Brain pericyte (primary cell): ENCODE results near the gene AGL.
"Not testable (repeated sequence)": the region's sequence is repeated elsewhere in the genome, so short reads cannot be mapped to it uniquely, and the experiment has no call there.

Experiments
- DNase-seq: peaks from one replicate; pipeline ENCODE4 v3.0.0-alpha.2; 2012; ENCODE audit warnings: low read depth, low spot score

The AGL gene

DNA sequence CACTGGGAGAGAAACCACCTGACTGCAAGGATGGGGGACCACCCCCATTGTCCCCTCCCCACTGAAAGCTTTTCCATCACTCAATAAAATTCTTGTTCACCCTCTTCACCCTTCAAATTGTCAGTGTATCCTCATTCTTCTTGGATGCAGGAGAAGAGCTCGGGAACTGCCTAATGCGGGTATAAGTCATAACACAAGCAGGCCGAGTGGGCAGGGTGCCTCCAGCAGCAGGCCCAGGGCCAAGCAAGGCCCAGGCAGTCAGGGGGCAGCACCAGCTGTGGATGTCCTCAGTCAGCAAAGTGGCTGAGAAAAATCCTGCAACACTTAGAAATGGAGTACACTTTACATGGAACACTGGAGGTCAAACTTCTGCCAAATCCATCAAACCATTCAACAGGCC, 85.9 kb downstream of the AGL start:
- no peak for DNase-seq

DNA sequence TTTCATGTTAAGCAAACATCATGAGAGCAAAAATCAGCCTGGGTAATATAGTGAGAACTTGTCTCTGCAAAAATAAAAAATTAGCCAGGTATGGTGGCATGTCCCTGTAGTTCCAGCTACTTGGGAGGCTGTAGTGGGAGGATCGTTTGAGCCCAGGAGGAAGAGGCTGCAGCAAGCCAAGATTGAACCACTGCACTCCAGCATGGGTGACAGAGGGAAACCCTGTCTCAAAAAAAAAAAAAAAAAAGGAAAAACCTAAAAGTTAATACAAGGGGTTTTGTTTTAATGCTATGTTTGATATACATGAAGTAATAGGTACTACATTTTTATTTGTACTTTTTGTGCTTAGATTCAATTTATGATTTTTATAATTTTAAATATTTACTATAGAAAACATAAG, 92.6 kb downstream of the AGL start:
- no peak for DNase-seq

DNA sequence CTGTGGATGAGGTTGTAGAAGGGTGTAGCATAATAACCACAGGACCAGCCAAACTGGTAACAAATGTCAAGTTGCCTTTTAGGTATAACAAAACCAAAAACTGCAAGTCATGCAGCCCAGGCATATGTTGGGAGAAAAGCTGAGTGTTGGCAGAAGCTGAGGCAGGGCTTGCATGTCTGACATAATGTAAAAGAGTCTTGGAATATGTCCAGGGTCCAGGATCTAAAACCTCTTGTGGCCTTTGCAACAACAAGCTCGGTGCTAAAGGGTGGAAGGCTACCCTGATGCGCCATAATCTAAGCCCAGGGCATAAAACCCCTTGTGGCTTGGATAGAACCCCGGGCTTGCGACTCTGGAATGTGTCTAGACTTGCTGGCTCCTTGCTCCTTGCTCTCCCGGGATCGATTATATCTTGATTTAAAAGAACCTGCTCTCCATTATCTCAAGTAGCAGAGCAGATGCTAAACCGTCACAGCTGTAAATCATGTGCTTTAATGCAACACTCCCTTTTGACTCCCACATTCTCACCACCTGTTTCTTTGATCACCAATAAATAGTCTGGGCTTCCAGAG, 93.1 kb downstream of the AGL start:
- no peak for DNase-seq

DNA sequence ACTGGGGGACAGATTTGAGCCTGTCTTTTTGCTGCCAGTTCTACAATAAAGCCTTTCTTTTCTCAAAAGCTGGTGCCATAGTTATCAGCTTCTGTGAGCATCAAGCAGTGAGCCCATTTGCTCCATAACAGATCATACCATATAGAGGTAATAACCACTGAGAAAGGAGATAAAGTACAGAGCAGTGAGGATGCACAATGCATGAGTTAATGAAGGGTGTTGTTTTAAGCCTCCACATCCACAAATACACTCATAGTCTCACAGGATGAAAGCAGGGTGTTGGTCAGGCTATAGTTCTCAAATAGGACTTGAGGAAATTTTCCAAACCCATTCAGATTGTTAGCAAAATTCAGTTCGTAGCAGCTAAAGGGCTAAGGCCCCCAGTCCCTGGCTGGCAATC, 94.0 kb downstream of the AGL start:
- no peak for DNase-seq

DNA sequence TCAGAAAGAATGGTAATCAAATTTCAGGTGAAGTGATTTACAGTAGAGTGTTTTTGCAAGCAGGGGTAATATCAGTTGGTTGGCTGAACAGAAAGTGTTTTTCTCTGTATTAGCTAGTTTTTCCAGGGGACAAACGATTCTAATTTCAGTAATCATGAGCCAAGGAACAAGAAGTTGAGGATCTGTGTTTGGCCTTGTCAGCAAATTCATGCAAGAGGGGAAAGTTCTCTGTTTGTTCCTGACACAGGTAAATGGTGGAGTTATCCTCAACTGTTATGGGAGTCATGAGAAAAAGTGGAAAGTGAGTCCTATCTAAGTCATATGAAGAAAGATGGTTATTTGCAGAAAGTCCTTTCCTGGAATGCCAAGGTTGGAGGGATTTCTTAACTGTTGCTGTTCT, 95.0 kb downstream of the AGL start:
- no peak for DNase-seq

DNA sequence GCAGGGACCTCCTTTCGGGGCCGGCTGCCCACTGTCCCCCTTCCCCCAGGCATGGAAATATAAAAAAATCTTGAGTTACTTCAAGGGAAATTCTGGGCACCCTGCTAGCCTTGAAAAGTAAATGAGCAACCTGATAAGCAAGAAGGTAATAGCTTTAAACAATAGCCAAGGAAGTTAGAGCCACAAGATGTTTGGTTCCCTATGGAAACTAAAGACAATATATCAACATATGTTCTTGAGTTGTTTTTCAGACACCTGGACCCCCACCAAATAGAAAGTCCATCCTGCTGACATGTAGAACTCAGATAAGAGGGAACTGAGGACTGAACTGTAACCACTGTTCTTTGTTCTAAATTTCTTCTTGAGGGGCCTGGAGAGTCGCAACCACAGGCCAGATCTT, 100.3 kb downstream of the AGL start:
- DNase-seq, result no peak

DNA sequence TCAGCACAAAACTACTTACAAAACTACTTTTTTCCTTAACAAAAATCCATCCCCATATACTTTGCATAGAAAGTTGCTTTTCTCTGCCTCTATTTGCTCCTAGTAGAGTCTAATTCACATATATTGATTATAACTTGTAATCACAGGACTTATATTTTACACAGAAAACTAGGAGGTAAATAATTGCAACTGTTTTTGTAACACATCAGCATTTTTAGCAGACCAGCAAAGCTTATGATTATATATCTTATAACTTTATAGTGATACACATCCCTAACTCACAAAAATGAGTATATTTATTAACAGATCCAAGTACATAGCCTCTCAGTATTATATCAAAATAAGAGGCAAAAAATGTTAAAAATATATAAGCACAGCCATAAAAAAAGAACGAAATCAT, 102.4 kb downstream of the AGL start:
- no peak for DNase-seq

DNA sequence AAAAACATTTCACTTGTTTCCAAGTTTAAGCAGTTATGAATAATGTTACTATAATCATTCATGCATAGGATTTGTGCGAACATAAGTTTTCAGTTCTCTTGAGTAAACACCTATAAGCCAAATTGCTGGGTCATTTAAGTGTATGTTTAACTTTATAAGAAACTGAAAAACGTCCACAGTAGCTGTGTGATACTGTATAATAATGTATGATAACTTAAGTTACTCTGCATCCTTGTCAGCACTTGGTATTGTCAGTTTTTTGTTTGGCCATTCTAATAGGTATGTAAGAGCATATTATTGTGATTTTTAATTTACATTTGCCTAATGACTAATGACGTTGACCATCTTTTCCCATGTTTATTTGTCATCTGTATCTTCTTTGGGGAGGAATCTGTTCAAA, 105.2 kb downstream of the AGL start:
- DNase-seq, result no peak

DNA sequence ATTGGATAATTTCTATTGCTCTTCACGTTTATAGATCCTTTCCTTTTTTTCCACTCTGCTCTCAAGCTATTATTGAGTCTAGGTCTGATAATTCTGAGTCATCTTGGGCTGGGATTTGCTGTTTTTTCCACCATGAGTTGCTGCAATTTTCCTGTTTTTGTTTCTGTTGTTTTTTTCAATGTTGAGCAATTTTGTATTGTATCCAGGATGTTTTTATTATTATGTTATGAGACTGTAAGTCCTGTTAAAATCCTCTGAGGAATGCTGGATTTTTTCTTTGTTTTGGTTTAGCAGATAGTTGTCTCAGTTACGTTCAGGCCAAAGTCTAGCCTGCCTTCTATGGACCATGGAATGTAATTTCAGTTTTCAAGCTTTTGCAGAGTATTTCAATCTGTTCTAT, 106.6 kb downstream of the AGL start:
- no peak for DNase-seq

DNA sequence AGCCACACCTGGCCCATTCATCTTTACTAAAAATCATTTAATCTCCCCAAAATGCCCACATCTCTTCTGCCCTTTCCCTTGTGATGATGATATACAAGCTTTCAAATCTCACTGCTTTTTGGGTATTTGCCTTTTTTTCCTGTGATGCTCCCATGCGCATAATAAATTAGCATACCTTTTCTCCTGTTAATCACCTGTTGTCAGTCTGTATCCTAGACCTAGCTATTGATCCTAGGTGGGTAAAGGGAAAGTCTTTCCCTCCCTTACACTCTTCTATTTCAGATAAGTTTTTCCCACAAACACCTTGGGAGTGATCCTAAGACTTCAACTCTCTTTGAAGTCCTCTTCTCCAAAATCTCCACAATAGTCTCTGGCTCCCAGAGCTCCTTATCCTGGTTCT, 107.7 kb downstream of the AGL start:
- DNase-seq, result no peak

DNA sequence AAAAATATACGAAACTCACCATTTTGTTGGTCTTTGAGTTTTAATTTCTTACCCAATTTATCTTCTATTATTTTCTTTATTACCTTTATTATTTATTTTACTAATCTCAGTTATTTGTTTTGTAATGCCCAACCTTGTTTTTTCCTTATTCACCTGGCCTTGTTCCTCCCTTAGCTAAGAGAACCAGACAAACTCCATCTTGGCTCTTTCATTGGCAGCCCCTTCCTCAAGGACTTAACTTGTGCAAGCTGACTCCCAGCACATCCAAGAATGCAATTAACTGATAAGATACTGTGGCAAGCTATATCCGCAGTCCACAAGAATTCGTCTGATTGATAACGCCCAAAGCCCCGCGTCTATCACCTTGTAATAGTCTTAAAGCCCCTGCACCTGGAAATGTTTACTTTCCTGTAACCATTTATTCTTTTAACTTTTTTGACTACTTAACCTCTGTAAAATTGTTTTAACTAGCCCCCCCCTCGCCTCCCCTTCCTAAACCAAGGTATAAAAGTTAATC, 109.1 kb downstream of the AGL start:
- not testable (repeated sequence) for DNase-seq

DNA sequence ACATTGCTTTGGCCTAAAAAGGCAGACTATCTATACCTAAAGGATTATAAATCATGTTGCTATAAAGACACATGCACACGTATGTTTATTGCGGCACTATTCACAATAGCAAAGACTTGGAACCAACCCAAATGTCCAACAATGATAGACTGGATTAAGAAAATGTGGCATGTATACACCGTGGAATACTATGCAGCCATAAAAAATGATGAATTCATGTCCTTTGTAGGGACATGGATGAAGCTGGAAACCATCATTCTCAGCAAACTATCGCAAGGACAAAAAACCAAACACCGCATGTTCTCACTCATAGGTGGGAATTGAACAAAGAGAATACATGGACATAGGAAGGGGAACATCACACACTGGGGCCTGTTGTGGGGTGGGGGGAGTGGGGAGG, 110.1 kb downstream of the AGL start:
- DNase-seq, result not testable (repeated sequence)

DNA sequence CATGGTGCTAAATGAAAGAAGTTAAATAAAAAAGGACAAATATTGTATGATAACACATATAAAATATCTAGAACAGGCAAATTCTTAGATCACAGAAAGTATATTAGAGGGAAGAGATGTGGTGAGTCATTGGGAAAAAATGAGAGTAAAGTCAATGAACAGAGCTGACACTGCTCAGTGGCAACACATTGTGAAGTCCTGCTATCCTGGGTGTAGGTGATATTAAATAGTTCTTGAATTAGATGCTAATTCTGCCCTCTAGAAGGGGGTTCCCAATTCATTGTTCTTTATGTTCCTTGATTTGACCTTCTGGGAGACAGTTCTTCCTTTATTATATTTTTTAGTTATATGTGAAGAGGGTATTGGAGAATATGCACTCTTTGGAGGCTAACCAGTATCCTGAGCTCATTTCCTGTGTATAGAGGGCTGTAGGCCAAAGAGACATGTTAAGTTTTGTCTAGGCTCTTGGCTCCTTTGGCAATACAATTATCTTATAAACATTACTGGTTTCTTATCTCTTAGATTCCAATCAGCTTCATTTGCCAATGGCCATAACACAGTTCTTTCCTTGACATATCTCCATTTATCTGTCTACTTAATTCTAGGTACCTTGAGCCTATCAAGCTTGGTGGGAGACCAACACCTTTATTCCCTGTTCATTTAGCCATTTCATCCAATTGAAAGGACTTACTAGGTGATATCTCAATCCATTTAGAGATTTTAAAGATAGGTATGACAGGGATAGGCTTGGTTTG, 113.1 kb downstream of the AGL start:
- DNase-seq, result no peak

DNA sequence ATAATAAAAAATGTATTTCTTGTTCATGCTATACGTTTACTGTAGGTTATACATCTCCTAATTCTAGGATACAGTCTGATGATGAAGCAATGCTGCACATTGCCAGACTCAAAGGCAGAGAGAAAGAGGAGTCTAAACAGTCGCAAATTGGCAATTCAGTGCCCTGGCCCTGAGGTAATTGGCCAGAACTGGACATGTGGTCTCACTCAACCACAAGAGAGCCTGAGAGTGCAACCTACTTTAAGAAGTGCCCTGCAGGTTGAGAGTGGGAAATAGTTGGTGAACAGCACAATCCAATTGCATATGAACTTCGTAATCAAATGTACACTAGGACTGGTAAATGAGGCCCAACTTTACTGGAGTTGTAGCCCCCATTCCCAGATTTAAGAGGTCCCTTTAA, 114.6 kb downstream of the AGL start:
- no peak for DNase-seq

DNA sequence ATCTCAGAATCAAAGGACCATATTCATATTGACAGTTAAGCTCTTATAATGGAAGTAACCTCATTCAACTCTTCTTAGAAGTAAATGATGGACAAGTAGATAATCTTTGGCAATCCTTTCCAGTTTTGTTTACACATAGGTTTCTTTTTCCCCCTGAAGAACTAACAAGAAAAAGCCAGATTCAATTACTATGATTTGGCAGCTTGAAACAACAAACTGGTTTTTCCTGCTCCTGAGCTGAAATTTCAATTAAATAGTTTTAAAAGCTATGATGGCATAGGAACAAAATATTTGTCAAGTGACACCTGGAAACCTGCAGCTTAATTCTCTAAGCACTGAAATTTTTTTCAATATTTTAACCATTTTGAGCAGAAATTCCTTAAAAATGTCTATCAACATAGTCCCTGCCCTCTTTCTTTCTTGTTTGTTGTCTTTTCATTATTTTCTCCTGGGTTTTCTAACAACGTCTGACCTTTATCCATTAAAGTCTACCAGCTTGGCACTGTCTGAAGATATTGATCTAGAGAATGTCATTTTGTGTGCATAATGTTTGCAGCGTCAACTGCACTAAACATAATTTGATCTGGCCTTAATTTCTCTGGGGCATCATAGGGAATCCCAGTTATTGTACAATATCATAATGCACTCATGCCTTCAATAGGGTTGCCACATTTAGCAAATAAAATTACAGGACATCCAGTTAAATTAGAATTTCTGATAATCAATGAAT, 115.7 kb downstream of the AGL start:
- DNase-seq, result no peak

DNA sequence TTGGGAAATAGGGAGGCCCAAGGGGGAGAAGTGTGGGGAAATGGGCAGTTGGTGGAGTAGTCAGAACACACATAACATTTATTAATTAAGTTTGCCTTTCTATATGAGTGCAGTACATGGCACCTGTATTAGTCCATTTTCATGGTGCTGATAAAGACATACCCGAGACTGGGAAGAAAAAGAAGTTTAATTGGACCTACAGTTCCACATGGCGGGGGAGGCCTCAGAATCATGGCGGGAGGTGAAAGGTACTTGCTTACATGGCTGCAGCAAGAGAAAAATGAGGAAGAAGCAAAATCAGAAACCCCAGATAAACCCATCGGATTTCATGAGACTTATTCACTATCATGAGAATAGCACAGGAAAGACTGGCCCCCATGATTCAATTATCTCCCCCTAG, 118.1 kb downstream of the AGL start:
- DNase-seq, result no peak

DNA sequence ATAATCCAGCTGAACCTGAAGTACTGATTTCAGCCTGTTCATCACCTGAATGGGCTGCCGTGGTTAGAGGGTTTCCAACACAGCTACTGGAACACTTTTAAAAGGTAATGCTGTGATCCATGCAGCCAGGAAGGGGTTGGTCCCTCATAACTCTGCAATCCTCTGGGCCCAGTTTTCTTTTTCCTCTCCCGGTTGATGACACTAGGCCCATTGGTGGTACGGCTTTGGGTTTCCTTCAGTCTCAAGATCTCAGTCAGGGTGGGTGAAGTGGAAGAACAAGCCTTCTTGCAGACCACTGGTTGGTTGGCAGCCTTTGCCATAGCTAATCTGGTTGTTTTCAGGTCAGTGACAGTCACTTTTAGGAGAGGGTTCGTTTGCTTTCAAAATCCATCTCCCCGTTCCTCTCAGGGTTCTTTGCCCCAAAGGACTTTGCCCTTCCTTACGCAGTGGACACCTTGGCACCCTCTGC, 119.1 kb downstream of the AGL start:
- no peak for DNase-seq

DNA sequence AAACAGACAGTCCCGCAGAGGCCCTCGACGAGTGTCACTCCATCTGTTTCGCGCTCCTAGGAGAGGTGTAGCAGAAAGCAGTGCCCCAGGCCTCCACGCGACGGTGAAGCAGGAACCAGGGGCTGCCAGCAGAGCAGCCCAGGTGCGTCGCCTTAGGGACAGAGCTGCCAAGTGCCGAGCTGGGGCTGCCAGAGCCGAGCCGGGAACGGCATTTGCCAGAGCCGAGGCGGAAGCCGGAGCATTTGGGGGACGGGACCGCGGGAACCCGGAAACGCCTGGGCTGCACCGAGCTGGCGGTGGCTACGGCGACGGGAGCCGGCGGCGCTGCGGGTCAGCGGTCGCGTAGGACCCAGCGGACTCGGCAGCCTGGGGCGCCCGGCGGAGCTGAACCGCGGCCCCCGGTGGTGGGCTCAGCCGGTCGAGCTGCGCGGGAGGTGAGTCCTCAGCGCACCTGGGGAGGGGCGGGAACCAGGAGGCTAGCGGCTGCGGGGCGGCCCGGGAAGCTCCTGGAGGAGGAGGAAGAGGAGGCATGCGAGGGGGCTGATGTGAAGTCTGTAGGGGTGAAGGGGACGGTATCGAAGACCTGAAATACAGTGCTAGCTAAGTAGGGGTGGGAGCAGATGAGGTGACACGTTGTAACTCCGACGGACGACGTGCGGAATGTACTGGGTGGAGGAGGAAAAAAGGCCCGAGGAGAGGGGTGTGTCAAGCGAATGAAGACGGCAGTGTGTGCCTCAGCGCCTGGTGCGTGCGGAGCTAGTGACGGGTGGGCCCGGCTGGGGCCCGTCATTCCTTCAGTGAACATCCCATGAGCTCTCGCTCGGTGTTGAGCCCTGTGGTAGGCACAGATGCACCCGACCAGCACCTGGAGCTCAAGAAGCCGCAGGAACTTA, 119.8 kb downstream of the AGL start, which contains the start of gene SLC35A3:
TSS of gene SLC35A3 (plus strand) at position 268 of the 893 bp plus-strand sequence. CDS start 23,559 bp downstream, outside the sequence.
- no peak for DNase-seq

DNA sequence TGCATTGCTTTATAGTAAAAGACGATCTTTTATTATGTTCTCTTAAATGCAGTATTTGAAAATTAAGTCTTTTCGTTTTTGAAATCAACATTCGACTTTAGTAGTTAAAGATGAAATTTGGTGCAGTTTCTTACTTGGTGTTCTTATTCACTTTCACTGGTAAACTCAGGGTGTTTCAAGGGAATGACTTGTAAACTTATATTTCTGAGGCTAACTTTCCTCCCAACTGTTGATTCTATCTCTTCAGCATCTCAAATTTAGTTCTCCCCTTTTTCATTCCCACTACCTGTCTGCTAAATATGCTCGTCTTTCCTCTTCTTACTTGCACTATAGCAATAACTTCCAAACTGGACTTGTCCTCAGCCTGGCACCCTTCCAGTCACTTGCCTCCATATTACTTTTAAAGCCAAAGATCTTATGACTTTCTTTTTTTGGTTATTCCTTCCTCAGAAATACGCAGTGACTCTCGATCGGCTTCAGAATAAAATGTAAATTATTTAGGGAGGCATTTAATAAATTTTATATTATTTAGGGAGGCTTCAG, 120.6 kb downstream of the AGL start:
- DNase-seq, result no peak

DNA sequence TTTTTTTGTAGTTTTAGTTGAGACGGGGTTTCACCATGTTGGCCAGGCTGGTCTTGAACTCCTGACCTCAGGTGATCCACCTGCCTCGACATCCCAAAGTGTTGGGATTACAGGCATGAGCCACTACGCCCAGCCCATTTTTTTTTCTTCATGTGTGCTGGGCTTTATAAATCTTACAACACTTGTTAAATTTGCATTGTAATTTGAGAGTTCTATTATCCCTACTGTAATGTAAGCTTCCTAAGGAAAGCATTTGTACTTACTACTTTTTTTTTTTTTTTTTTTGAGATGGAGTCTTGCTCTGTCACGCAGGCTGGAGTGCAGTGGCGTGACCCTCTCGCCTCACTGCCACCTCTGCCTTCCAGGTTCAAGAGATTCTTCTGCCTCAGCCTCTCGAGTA, 121.9 kb downstream of the AGL start:
- DNase-seq, result not testable (repeated sequence)
